ENCODE results near the gene PIAS4.
"Not testable (repeated sequence)": the region's sequence is repeated elsewhere in the genome, so short reads cannot be mapped to it uniquely, and the experiment has no call there.

Gene PIAS4

DNA sequence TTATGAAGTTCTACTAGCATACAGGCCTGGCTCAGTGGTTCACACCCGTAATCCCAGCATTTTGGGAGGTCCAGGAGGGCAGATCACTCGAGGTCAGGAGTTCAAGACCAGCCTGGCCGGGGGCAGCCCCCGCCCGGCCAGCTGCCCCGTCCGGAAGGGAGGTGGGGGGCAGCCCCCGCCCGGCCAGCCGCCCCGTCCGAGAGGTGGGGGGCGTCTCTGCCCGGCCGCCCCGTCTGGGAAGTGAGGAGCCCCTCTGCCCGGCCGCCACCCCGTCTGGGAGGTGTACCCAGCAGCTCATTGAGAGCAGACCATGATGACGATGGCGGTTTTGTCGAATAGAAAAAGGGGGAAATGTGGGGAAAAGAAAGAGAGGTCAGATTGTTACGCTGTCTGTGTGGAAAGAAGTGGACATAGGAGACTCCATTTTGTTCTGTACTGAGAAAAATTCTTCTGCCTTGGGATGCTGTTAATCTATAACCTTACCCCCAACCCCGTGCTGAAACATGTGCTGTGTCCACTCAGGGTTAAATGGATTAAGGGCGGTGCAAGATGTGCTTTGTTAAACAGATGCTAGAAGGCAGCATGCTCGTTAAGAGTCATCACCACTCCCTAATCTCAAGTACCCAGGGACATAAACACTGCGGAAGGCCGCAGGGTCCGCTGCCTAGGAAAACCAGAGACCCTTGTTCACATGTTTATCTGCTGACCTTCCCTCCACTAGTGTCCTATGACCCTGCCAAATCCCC is 8.7 kb upstream of the PIAS4 start:
- not testable (repeated sequence) for DNase-seq

DNA sequence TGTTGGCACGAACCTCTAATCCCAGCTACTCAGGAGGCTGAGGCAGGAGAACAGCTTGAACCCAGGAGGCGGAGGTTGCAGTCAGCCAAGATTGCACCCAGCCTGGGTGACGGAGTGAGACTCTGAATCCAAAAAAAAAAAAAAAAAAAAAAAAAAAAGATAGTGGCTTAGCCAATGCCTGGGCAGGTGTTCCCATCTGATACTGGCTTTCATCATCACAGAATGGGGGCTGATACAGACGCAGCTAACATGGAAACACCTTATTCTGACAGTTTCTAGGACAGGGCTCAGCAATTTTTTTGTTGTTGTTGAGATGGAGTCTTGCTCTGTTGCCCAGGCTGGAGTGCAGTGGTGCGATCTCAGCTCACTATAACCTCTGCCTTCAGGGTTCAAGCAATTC is 6.7 kb upstream of the PIAS4 start:
- not testable (repeated sequence) for DNase-seq

DNA sequence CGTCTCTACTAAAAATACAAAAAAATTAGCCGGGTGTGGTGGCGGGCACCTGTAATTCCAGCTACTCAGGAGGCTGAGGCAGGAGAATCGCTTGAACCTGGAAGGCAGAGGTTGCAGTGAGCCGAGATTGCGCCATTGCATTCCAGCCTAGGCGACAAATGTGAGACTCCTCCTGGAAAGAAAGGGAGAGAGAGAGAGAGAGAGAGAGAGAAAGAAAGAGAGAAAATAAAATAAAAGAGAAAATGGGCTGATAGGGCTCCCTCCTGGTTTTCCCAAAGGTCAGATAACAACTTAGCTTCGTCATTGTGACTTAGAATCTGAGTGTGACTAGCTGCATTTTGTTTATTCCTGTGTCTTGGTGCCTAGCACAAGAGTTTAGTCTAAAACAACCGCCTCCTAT is 2.1 kb upstream of the PIAS4 start:
- DNase-seq, result not testable (repeated sequence)

DNA sequence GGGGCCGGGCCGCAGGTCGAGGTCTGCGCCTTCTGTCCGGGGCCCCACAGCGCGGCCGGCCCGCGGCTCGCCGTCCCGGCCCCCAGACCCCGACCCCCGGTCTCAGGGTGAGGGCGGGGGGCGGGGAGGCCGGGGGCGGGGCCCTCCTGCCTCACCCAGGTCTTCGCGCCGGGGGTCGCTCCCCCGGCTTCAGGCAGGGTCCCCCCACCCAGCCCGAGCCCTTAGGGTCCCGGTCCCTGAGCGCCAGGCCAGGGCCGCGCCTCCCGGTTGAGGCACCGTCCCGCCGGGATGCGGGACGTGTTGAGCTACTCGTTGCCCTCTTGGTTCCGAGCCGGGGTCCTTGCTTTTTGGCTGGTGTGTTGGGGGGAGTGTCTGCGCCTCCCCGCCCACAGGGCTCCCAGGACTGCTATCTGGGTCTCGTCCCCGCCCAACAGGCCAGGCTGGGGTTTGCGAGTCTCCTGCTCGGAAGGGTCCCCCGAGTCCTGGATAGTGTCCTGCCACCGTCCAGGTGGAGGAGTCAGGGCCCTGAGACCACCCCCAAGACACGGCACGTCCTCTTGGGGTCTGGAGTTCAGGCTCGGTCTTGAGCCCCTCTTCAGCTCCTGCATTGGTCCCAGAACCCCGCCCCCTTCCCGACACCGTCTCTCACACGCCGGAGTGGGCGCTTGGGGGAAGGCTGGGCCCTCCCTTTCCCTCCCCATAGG is 452 bp downstream of the PIAS4 start:
- peak in 1 of 2 donors; percentile 15 for DNase-seq

DNA sequence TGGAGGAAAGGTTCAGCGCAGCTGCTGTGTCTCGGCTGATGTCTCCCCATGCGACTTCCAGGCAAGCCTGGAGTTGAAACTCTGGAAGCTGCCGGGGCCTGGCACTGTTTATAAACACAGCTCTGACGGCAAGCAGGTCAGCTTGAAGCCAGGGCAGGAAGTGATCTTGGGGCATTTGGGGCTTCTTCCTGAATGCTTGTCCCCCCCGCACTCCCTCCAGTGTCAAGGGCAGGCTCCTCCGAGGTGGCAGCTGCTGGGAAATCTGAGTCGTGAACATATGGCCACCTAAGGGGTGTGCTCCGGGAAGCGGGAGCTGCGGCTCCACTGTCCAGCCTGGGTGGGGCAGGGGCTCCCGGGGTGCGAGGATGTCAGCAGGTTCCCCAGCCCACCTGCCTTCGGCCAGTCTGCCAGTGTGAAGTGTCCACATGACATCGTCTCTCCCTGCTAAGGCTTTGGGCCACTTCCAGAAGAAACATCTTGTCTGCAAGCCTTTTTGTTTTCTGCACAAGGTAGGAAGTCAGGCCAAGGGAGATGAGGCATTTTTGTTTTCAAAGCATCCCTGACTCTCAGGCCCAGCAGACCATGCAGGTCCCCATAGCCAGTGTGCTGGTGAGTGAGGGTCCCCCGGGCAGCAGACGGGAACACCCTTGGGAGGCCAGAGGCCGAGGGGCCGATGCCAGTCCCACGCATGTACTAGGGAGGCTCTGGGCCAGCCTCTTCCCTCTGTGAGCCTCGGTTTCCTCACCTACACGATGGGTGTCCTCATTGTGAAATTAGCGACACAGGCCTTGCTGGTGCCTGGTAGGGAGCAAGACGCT is 2.7 kb downstream of the PIAS4 start:
- DNase-seq, result no peak

DNA sequence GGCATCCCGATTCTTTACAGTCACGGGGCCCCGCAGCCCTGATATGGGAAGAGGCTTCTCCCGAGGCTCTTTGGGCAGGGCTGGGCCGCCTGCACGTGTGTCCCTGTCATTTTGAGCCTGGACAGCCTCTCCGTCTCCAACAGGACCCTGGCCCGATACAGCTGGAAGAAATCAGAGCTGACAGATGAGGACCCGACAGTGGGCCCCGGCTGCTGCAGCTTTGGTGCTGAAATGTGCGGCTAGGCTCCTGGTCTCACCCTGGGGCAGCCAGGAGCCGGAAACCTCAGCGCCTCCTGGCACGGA is 3.2 kb downstream of the PIAS4 start:
- no peak for DNase-seq

DNA sequence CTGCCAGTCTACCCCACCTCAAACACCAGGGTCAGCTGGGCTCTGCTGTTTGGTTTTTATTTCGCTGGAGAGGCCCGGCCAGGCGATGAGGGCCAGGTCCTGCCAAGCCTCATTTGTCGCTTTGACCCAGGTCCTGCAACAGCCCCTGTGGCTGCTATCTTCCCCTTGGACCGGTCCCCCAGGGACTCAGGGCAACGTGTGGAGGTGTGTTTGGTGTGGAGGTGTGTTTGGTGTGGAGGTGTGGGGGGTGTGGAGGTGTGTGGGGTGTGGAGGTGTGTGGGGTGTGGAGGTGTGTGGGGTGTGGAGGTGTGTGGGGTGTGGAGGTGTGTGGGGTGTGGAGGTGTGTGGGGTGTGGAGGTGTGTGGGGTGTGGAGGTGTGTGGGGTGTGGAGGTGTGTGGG is 3.9 kb downstream of the PIAS4 start:
- not testable (repeated sequence) for DNase-seq

DNA sequence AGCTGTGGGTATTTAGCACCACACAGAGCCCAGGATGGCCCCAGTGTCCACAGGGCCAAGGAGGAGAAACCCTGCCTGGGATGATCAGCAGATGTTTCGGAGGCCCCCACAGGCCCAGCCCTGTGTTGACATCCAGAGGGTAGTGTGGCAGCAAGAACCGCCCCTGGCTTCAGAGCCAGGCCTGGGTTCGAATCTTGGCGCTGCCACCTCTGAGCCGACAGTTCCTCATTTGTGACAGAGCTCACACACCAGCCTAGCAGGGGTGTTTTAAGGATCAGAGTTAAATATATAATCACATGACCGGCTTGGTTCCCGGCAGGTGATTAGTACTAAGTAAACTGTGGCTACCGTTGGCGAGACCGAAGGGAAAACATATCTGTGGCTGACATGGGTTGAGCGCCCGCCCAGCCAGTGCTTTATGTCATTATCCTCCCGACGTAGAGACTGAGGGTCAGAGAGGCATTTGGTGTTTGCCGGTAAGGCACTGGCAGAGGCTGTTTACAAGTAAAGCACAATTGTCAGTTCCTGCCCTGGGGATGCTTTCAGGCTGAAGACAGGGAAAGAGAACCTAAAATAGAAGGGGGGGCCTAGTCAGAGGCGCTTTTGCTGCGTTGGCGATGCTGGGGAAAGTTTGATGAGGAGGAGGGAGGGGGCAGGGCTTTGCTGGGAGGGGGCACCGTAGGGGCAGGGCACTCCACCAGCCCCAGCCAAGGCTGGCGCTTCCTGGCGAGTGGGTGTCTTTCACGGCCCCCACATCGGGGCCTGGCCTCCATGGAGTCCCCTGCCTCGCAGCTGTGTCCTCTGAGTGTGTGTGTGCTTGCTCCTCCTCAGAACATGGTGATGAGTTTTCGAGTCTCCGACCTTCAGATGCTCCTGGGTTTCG is 4.8 kb downstream of the PIAS4 start:
- no peak for DNase-seq

DNA sequence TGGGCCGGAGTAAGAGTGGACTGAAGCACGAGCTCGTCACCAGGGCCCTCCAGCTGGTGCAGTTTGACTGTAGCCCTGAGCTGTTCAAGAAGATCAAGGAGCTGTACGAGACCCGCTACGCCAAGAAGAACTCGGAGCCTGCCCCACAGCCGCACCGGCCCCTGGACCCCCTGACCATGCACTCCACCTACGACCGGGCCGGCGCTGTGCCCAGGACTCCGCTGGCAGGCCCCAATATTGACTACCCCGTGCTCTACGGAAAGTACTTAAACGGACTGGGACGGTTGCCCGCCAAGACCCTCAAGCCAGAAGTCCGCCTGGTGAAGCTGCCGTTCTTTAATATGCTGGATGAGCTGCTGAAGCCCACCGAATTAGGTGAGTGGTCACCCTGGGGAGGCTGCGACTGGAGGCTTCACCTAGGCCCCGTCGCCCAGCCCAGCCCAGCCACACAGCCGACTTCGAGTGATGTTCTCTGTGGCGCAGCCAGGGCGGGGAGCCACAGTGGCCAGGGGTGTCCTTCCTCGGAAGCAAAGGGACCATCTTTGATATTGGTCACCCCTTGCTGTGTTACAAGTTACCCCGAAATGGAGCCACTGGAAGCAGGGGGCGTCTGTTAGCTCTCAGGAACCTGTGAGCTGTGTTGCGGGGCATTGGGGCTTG is 5.6 kb downstream of the PIAS4 start:
- no peak for DNase-seq

DNA sequence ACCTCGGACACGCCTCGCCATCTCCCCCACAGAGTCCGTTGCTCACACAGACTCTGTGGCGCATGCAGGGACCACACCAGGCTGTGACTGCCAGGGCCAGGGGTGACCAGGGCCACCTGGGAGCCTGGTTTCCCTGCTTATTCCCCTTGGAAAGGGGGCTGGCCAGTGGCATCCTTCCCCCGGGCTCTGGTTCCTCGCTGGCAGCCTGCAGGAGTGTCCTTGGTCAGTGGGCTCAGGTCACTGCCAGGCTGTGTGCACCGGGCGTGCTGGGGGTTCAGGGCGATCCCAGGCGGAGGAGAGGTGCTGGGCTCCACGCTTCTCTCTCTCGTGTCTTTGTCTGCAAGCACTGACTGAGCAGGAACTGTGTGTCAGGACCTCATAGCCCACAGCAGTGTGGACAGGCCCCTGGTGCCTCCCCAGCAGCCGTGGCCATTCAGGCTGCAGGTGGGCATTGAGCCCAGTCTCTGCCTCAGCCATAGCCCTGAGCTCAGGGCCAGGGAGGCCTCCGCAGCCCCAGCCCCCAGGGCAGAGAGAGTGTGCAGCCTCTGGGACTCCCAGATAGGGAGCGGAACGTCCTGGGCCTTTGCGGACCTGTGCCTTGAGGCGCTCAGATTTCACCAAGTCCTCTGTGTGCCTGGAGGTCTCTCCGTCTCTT is 6.5 kb downstream of the PIAS4 start:
- no peak for DNase-seq

DNA sequence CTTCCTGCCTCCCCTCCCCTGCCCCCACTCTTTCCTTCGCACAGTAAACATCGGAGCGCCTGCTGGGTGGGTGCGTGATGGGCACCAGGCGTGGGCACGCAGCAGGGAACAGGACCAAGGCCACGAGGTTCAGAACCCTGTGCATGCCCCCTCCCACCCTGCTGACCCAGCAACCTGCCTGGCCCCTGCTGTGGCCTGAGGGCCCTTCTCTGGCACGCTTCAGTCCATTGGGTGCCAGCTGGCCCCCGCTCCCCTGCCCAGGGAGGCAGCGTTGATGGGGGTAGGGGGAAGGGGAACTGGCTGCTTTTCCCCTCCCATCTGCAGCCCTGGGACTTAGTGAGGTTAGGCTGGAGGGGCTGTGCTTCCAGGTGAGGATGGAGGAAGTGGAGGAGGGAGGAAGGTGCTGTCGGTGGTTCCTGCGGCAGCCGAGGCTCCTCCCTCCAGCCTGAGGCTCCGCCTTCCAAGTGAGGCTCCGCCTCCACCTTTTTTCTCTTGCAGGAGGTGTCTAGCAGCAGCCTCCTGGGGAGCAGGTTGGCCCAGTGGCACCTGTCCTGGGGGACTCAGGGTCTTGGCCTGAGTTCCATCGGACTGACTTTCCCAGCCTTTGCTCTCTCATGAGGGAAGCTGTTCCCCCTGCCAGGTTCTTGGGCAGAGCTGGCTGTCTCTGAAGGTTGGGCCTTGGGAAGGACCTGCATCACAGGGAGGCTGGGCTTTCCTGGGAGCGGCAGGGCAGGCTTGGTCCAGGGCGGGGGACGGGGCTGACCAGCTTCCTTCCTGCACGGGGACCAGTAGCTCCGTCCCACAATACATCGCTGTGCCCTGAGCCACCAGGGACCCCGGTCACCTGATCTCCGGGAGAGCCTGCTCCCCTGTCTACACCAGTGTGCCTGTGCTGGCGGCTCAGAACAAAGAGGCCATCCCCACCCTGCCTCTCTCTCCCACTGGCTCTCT is 7.3 kb downstream of the PIAS4 start:
- DNase-seq, result peak; percentile 9 to 51

DNA sequence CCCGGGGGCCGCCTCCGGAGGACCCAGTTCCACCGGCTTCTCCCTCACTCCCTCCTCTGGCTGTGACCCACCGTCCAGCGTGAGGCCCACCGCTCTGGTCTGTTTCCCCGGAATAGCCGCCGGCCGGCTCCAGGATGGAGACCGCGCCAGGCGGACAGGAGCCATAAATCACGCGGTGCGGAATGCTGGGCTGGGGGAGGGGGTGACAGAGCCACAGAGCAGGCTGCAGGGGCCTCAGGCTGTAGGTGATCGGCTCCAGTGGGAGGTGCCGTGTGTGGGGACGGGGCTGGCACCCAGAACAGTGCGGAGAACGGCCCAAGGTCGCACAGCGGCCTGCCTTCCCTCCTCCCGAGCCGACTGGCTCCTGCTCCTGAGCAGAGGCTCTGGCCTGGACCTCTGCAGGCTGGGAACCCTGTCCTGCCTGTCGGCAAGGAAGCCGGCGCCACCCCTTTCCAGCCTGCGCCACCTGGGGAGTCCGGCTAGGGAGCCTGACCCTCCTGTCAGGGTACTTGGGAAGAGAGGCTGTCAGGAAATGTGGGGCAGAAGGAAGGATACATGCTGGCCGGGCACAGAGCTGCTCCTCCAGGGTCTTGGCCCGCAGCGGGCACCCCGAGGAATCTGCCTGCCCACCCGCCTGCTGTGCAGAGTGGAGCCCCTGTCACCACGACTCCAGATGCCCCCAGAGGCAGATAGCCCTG is 8.3 kb downstream of the PIAS4 start:
- DNase-seq, result no peak

DNA sequence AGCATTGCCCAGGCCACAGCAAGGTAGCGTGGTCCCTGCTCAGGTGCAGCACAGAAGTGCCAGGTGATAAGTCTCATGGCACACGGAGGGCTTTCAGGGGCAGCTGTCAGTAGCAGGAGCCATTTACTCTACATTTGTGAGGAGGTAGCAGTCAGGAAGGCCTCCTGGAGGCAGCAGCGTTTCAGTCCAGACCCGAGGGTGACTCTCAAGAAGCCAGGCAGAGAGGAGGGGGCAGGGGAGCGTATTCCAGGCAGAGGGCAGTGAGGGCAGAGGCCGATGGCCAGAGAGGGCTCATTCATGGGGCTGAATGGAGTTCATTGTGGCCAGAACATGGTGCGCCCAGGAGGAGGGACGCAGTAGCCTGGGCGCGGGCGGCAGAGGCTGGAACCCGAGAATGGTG is 8.9 kb downstream of the PIAS4 start:
- DNase-seq, result no peak

DNA sequence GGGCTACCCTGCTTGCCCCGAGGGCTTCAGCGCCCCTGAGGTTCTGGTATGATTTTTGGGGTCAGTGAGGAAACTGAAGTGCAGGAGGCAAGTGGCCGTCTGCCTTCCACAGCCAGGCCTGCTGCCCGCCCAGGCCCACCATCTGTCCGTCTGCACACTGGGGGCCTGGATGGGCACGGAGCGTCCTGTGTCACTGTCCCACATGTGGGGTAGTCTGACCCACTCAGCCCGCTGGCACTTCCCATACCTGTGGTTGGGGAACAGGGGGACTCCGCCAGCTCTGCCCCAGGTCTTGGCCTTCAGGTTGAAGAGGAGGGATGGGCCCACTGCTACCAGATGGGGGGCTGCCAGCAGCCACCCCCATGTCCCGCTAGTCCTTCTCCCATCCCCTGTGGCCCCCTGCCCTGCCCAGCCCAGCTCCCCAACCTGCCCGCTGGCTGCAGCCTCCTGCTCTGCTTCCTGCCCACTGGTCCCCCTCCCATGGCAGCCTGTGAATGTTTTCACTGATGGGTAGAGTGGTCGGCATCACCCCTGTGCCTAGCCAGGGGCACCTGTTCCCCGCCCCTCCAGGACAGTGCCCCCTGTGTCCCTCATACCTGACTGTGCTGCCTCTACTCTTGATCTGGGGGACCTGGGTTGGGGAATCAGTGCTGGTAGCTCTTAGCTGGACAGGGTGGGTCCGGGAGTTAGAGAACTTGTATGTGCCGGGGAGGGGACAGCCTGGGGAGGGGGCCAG is 9.5 kb downstream of the PIAS4 start:
- no peak for DNase-seq

DNA sequence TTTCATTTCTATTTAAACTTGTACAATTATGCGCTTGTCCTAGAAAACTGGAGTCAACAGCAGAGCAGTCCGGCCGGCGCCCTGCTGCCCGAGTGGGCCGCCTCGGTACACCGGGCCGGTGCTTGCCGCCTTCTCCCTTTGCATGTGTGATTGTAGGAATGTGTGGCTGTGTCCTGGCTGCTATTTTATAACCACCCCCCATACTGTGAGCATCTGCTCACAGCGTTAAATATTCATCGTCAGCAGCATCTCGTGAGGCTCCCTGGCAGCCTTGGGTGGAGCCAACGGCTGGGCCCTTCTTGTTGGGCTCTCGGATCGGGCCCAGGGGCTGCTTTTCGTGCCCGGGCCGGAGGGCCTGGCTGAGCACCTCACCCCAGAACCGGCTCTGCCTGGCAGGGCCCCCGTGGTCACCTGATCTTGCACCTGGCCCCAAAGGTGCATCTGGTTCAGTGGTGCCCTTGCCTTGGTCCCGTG is 10.6 kb downstream of the PIAS4 start:
- no peak for DNase-seq

DNA sequence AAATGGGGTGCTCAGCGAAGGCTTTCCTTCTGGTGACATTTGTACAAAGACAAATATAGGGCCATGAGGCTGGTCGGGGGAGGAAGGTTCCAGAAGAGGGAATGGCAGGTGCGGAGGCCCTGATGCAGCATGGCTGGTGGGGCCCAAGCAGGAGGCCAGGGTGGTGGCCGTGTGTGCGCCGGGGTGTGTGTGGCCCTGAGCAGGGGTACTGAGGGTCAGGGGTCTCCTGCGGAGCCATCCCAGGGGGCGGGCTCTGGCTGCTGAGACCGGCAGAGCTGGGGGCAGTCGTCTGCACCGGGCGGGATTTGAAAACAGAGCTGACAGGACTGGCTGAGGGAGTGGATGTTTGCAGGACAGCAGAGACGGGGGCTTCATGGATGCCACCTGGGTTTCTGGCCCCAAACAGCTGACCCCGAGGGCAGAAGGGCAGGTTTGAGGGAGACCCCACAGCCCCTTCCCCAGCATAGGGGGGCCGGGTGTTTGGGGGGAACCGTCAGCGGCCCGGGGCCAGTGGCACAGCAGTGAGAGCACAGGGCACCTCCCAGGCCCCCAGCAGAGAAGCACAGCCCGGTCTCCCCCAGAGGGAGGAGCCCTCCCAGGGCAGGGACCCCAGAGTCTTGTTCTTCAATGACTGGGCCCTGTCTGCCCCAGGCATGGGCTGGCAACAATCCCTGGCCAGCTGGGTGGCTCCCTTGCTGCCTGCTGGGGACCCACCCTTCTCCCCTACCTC is 11.4 kb downstream of the PIAS4 start:
- DNase-seq, result no peak

DNA sequence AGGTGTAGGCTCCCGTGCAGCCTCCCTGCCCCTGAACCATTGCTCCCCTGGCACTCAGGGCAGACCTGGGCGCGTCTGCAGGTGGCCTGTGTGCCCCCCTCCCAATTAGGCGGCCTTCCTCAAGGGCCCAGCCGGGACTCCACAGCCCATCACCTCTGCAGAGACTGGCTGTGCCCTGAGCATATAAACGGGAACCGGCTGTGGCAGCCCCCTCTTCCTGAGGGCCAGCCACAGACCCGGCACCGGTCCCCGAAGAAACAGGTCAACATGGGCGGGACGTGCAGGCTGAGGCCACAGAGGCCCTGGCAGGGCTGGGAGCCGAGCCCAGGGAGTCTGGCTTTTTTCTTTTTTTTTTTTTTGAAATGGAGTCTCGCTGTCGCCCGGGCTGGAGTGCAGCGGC is 12.0 kb downstream of the PIAS4 start:
- no peak for DNase-seq
